GM21723 (cell line): ENCODE data around the gene C11orf54.

ENCODE experiments used
- ATAC-seq: cut with Tn5 transposase; IDR thresholded peaks from one replicate; pipeline ENCODE4 v1.9.1; 2021; ENCODE audit warnings: mild to moderate bottlenecking, moderate library complexity; ENCODE audit not compliant: unreplicated experiment

C11orf54 gene

DNA sequence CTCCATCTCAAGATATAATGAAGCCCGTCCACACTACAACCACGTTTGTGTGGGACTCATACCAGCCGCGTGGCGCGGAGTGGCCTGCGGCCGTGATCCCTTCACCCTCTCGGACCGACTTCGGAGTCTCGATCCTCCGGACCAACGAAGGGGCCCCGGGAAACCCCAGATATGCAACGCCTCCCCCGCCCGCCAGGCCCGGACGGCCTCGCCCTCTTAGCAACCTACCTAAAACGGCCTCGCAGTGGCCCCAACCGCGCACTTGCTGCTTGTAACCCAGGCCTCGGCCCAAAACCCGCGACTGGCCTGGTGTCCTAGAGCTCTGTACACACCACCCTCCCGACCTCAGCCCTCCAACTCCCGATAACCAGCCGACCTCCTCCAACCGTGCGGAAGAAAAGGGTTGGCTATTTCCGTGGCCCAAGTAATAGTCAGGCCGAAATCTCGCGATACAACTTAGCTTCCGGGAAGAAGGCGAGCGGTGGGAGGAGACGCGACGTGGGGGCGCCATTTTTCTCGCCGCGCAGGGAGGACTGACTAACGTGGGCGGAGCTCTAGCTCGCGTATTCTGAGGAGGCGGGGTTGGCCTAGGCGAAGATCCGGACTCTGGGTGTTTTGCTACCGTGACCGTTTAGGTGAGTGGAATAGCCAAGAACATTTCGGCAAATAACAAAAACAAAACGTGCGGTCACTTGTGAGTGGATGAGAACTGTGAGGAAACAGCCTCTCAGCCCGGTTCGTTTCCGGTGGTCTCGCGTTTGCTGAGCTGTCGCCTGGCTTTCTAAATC, at the start of gene C11orf54, which contains the start of gene TAF1D:
Gene C11orf54, plus strand, starts transcription at position 579 of the 788 bp plus-strand sequence. CDS start 5,722 bp downstream, outside the sequence.
Gene TAF1D, minus strand, starts transcription at position 402 of the 788 bp plus-strand sequence. CDS start 2,191 bp downstream, outside the sequence.
- ATAC-seq = peak; percentile 85

DNA sequence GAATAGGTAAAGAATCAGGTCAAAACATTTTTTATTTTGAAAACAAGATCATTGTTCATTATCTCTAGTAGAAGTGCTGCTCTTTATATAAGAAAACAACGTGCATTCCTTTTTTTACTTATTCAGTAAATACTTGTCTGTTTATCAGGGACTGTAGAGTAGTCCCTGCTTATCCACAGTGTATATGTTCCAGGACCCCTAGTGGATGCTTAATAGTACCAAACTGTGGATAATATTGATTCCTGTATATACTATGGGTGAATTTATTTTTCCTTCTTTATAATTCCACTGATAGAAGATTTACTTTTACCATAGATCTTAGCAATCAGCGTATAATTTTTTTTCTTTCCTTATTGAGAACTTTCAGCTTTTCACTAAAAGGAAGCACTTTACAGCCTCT, 47.4 kb upstream of the C11orf54 start:
- no peak for ATAC-seq

DNA sequence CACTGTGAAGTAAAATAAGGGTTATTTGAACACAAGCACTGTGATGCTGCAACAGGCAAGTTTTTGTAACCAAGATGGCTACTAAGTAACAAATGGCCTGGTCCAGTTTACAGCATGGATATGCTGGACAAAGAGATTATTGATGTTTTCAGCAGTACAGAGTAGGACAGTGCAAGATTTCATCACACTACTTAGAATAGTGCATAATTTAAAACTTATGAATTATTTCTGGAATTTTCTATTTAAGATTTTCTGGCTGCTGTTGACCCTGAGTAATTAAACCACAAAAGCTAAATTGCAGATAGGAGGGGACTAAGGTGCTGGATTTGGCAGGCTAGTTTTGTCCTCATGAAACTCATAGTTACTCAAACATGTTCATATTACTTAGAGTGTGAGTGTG, 46.9 kb upstream of the C11orf54 start:
- ATAC-seq = no peak

DNA sequence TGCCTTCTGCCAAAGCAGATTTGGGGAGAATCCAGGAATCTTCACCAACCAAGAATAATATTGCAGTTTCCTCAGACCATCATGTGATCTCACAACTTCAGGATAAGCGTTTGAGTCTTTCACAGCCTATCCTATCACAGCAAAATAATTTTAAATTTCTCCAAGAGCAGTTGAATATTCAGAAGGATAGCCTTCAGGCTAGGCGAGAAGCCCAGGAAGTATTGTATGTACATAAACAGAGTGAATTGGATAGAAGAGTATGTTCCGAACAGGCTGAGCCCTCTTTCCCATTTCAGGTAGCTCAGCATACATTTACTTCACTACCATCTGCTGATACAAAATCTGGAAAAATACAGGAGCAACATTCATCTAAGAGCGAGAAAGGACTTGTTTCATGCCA, 43.9 kb upstream of the C11orf54 start:
- ATAC-seq = no peak

GRCh38 chr11:93700830-93701229, 40.6 kb upstream of the C11orf54 start:
- ATAC-seq = no peak

GRCh38 chr11:93704237-93704636, 37.2 kb upstream of the C11orf54 start:
- ATAC-seq = no peak

GRCh38 chr11:93710239-93710638, 31.2 kb upstream of the C11orf54 start:
- ATAC-seq = no peak

GRCh38 chr11:93712678-93713077, 28.8 kb upstream of the C11orf54 start:
- no peak for ATAC-seq

DNA sequence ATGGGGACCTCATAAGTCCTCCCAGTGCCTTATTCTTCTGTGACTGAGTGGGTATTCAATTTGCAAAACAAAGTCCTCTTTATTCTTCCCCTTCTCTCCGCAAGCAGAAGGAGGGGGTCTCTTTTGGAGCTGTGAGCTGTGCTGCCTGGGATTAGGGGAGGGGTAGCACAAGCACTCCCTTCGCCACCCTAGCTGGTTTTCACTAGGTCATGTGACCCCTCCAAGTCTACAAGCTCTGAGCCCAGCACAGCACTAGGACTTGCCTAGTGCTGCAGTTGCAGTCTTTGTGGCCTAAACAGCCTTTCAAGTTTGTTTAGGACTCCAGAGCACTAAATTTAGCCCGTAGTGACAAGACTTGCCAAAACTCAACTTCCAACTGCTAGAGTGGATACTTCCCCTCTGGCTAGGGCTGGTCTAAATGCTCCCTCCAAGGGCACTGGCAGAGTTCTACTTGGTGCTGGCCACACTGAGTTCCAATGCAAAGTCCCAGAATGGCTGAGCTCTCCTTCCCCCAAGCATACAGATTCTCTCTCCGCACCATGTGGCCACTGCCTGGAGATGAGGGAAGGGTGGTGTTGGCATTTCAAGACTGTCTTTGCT, 25.6 kb upstream of the C11orf54 start:
- no peak for ATAC-seq

GRCh38 chr11:93717501-93717900, 24.0 kb upstream of the C11orf54 start:
- no peak for ATAC-seq

DNA sequence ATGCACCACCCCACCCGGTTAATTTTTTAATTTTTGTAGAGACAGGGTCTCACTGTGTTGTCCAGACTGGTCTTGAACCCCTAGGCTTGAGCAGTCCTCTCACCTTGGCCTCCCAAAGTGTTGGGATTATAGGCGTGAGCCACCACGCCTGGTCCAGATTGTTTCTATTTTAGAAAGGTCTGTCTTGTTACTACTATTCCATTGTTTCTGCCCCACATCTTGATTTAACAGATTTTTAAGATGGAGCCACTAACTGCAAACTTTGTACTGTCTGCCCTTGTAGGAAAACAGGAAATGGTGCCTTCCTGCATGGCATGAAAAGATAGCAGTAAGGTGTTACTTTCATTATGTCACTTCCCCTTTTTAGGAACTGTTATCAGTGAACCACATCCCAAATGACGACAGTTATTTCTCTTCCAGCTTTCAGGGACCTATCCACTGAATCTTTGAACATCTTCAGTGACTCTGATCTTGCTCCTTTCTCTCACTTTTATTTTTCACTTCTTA, 23.4 kb upstream of the C11orf54 start:
- peak; percentile 91 for ATAC-seq

DNA sequence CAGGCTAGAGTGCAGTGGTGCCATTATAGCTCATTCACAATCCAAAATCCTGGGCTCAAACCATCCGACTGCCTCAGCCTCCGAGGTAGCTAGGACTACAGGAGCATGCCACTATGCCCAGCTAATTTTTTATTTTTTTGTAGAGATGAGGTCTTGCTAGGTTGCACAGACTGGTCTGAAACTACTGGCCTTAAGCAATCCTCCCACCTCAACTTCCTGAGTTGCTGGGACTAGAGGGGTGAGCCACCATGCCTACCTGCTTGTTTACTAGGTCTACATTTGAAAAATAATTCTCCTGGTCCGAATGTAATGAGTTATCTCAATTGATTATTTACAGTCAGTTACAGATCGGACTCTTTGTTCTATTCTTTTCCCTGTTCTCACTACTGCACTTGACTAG, 22.2 kb upstream of the C11orf54 start:
- no peak for ATAC-seq

DNA sequence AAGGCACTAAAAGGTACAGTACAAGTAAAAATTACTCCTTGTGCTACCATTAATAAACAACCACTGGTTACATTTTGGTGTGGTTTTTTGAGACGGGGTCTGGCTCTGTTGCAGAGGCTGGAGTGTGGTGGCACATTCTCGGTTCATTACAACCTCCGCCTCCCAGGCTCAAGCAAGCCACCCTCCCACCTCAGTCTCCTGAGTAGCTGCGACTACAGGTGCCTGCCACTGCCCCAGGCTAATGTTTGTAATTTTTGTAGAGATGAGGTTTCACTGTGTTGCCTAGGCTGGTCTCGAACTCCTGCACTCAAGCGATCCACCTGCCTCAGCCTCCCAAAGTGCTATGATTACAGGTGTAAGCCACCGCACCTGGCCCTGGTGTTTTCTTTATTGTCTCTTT, 20.9 kb upstream of the C11orf54 start:
- ATAC-seq = no peak

GRCh38 chr11:93724089-93724488, 17.4 kb upstream of the C11orf54 start:
- no peak for ATAC-seq

- no peak for ATAC-seq
These were observed 13.3 kb upstream of the C11orf54 start for GRCh38 chr11:93727985-93728791.

- ATAC-seq = no peak
These were observed 12.7 kb upstream of the C11orf54 start for GRCh38 chr11:93728792-93729128.

- no peak for ATAC-seq
These were observed 12.3 kb upstream of the C11orf54 start for GRCh38 chr11:93729129-93729616.

DNA sequence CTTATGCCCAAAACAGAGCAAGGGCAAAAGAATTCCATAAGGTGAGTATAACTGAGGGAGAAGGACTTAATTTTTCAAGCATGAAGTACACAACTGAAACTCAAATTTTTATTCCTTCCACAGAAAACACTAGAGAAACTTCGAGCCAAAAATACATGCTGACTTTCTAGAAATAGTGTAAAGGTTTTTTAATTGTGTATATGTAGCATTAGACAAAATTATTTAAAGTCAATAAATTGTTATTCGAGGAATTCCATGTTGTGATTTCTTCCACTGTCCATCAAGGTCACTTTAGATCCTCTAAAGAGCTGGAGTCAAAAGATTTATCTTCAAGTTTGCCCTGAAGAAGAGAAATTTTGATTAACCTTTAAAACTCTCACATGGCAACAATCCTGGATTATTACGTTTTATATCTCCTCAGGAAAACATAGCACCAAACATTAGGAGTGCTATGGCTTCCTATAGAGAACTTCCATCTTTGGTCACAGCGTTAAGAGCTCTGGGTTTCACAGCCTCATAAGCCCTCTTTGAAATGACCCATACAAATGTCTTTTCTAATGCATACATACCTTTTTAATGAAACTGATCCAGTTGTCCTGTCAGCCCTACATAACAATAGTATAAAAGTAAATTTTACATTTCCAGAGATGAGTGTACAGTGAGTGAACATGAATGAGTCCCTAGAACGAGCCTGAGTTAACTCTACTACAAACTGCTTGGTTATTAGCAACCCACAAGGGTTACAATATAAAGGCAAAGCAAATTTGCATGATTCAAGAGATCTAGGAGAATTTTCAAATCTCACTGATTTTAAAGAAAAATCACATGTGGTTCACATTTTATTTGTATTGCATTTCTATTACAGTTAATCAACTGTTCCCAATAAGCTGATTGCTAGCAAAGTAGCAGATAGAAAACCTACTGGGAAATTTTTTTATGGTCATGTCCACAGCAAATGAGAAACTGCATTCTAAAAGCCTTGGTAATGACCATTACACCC, 11.1 kb upstream of the C11orf54 start:
- no peak for ATAC-seq

DNA sequence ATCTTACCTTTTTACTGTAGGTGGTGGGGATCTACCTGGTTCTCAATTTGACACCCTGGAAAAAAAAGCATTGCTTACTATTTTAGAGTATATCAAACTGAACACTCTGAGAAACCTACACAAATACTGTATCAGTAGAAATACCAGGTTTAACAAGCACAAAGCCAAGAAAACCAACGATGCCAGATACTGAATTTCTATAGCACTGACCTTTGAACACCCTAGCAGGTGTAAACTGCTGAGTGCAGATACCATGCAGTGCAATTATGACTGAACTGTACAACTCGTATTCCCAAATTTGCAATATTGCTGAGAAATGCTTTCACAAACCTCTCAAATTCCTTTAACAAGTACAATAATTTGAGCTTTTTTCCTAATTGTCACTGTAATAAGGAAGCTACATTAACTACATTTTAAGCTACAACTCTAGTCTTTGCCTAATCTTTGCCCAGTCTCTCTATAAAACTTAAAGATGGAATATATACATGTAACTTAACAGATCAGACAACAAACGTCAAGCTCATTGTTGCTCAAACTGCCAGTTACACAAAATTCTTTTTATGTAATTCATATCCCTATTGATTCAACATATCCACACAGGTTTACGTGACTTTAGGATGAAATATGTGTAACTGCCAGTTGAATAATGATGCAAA, 9.1 kb upstream of the C11orf54 start:
- ATAC-seq = no peak

DNA sequence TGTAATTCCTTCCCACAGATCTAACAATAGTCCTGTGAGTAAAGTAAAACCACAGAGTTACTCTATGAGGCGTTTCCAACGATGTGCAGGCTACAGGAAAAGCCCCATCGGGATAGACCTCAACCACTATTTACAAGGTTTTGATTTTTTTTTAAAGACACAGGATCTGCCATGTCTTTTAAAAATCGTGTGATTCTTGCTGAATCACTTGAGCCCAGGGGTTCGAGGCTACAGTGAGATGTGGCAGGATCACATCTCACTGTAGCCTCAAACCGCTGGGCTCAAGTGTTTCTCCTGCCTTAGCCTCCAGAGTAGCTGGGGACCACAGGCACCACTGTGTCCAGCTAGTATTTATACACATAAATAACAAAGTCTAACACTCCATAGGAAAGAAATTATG, 8.0 kb upstream of the C11orf54 start:
- ATAC-seq = no peak
